ENCODE data around the gene OBP2A.

GRCh38 chr9:135579889-135580660 is 34.1 kb downstream of the OBP2A start:
- TF ChIP-seq YY1 (IDR thresholded peaks at IDR 0.05; ENCODE audit: extremely low read depth, insufficient replicate concordance, low read depth, low read length): no peak
- no peak for TF ChIP-seq CTCF (IDR thresholded peaks at IDR 0.05 in 2 of 3, conservative IDR thresholded peaks at IDR 0.05 in 1 of 3; ENCODE audit: borderline replicate concordance in 1 of 3, insufficient read depth in 1 of 3, low read depth in 2 of 3, low read length in 2 of 3)
- no peak for TF ChIP-seq ZNF274 (IDR thresholded peaks at IDR 0.05; ENCODE audit: low read depth, low read length)
- no peak for TF ChIP-seq RAD21 (IDR thresholded peaks at IDR 0.05; ENCODE audit: low read depth)
- no peak for TF ChIP-seq POLR2A (IDR thresholded peaks at IDR 0.05; ENCODE audit: borderline replicate concordance, extremely low read depth, insufficient read depth, insufficient read length)
- no peak for TF ChIP-seq POLR2AphosphoS5 (IDR thresholded peaks at IDR 0.05; ENCODE audit: low read depth, low read length)
- TF ChIP-seq EZH2 (IDR thresholded peaks at IDR 0.05): no peak
- no peak for TF ChIP-seq CBX3 (IDR thresholded peaks at IDR 0.05; ENCODE audit: low read depth)
- TF ChIP-seq ATF3 (IDR thresholded peaks at IDR 0.05): no peak
- no peak for TF ChIP-seq MAX (IDR thresholded peaks at IDR 0.05)
